ENCODE data around the gene MYH11.

The MYH11 gene

GRCh38 chr16:15775663-15776304, 81.0 kb downstream of the MYH11 start:
- no peak for TF ChIP-seq CTCF (IDR thresholded peaks at IDR 0.05; ENCODE audit: control insufficient read depth, extremely low read depth, insufficient read depth)
- no peak overlapping the region for H3K4me3 ChIP-seq (ENCODE audit: low read depth, low read length)
- DNase-seq (ENCODE audit: low read depth), result no peak

- peak; percentile 19 for DNase-seq (ENCODE audit: low read depth)
- no peak overlapping the region for H3K4me3 ChIP-seq (ENCODE audit: low read depth, low read length)
- TF ChIP-seq CTCF (IDR thresholded peaks at IDR 0.05; ENCODE audit: control insufficient read depth, extremely low read depth, insufficient read depth), result no peak
Measured at GRCh38 chr16:15775209-15775608, 81.6 kb downstream of the MYH11 start.

- no peak for TF ChIP-seq CTCF (IDR thresholded peaks at IDR 0.05; ENCODE audit: control insufficient read depth, extremely low read depth, insufficient read depth)
- no peak for DNase-seq (ENCODE audit: low read depth)
- H3K4me3 ChIP-seq (ENCODE audit: low read depth, low read length), result no peak overlapping the region
Measured at GRCh38 chr16:15773968-15774367, 82.9 kb downstream of the MYH11 start.

GRCh38 chr16:15772579-15773293, 84.1 kb downstream of the MYH11 start:
- H3K4me3 ChIP-seq (ENCODE audit: low read depth, low read length), result no peak overlapping the region
- no peak for DNase-seq (ENCODE audit: low read depth)

GRCh38 chr16:15771694-15772093, 85.1 kb downstream of the MYH11 start:
- no peak for TF ChIP-seq CTCF (IDR thresholded peaks at IDR 0.05; ENCODE audit: control insufficient read depth, extremely low read depth, insufficient read depth)
- no peak overlapping the region for H3K4me3 ChIP-seq (ENCODE audit: low read depth, low read length)
- DNase-seq (ENCODE audit: low read depth), result no peak

More at GRCh38 chr16:15772579-15773293, 84.1 kb downstream of the MYH11 start:
- TF ChIP-seq CTCF (IDR thresholded peaks at IDR 0.05; ENCODE audit: control insufficient read depth, extremely low read depth, insufficient read depth), result no peak

- no peak for TF ChIP-seq CTCF (IDR thresholded peaks at IDR 0.05; ENCODE audit: control insufficient read depth, extremely low read depth, insufficient read depth)
- no peak overlapping the region for H3K4me3 ChIP-seq (ENCODE audit: low read depth, low read length)
- DNase-seq (ENCODE audit: low read depth), result no peak
Measured at GRCh38 chr16:15770512-15770911, 86.3 kb downstream of the MYH11 start.

All from LNCaP clone FGC (cell line).